GM20431 (cell line): ENCODE measurements around the gene ALX3.
"Not testable (repeated sequence)": the region's sequence is repeated elsewhere in the genome, so short reads cannot be mapped to it uniquely, and the experiment has no call there.

Experiments used
- in situ Hi-C: fragments of 300-500 bp; cut with MseI, MboI; formaldehyde crosslinking; loops from one replicate; pipeline ENCODE4 v1.15.0; 2020; ENCODE audit warnings: low sequenced_read_pairs; ENCODE audit not compliant: unreplicated experiment

ALX3 gene

DNA sequence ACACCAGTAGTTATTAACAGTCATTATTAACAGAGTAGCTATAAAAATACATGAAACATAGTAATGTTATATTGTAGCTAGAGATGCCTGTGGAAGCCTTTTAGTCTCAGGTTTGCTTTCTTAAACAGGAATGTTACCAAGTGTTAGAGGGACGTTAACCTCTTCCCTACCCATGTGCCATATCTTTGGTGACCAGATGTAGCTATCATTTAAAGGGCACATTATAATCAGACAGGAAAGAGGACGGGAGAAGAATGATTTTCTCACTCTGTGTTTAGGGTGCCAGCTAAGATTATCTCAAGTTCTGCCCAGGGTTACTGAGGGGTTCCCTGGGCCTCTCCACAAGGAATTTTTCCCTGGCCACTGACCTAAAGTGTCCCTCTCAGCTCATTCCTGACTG is 20.9 kb upstream of the ALX3 start:
- in situ Hi-C loops, result no loop called here

- in situ Hi-C loops, result no loop called here
Measured at GRCh38 chr1:110089561-110090275, 19.2 kb upstream of the ALX3 start.

- in situ Hi-C loops, result no loop called here
Measured at GRCh38 chr1:110088739-110089316, 18.4 kb upstream of the ALX3 start.

- in situ Hi-C loops, result no loop called here
Measured at GRCh38 chr1:110087812-110088738, 17.6 kb upstream of the ALX3 start.

DNA sequence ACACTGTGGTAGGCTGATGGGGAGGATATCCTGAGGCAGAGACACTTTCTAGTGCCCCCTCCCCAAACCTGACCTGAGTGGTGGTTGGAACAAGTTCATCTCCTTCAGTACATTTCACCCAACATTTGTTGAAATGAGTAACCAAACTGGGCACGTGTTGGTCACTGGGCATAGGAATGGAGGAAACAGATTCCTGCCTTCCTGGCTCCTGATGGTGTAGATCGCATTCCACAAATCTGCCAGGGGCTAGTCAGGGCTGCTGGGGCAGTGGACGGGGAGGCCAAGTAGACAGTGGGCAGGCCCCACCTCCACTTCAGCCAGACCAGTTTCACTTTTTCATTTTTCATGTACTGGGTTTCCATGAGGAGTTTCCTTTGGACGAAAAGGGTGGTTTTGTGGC is 16.5 kb upstream of the ALX3 start:
- in situ Hi-C loops, result no loop called here

- in situ Hi-C loops, result no loop called here
Measured at GRCh38 chr1:110085671-110086070, 15.2 kb upstream of the ALX3 start.

GRCh38 chr1:110084227-110085078 is 14.0 kb upstream of the ALX3 start:
- in situ Hi-C loops, result no loop called here

DNA sequence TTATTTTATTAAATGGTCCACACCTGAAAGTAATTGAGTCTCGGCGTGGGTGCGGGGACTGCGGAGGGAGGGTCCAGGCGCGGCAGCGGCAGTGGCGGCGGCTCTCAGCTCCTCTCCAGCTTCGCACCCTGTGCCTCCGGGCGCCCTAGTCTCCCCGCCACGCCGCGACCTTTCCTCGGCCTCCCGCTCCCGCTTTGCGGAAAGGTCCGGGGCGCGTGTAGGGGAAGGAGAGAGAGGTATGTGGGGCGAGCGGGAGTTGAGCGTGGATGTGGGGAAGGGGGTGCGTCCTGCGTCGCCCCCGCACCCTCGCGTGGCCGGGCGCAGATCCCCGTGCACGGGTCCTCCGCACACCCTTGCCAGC is 13.4 kb upstream of the ALX3 start:
- in situ Hi-C loops, result no loop called here

GRCh38 chr1:110083061-110083865 is 12.8 kb upstream of the ALX3 start:
- in situ Hi-C loops, result no loop called here

DNA sequence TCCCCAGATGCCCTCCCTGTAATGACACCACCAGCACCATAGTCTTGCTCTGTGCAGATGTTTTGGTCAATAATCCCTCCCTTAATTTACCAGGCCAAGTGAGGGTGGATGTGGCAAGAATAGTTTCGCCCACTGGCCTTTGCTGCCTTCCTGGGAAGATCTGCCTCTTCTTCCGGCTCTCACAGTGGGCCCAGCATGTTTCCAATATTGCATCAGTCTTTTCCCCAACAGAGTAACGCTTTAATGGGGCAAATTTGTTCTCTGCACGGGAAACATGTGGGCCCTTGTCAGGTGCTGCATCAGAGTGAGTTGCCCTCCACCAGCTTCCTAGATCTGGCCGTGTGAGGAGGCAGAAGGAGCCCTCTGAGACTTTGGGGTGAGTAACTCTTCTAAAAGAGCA is 12.0 kb upstream of the ALX3 start:
- in situ Hi-C loops, result no loop called here

- in situ Hi-C loops, result no loop called here
Measured at GRCh38 chr1:110081061-110081460, 10.6 kb upstream of the ALX3 start.

- in situ Hi-C loops, result not testable (repeated sequence)
Measured at GRCh38 chr1:110079995-110080394, 9.5 kb upstream of the ALX3 start.

GRCh38 chr1:110076789-110077500 is 6.5 kb upstream of the ALX3 start:
- in situ Hi-C loops, result no loop called here

DNA sequence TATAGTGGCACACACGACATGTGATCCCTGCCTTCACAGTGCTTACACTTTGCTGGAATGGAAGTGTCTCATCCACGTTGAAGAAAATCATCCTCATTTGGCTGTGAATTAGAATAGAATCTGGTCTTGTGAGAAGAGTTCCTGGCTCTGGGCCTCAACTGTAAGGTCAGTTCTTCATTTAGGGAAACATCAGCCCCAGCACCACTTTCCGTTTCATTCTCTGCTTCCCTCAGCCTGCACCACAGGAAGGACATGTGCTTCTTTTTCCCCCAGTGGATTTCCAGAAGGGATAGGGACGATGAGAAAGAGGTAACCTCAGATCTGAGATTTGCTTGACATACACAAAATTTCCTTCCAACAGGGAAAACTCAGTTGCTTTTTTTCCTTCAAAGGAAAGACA is 3.7 kb upstream of the ALX3 start:
- in situ Hi-C loops, result no loop called here

DNA sequence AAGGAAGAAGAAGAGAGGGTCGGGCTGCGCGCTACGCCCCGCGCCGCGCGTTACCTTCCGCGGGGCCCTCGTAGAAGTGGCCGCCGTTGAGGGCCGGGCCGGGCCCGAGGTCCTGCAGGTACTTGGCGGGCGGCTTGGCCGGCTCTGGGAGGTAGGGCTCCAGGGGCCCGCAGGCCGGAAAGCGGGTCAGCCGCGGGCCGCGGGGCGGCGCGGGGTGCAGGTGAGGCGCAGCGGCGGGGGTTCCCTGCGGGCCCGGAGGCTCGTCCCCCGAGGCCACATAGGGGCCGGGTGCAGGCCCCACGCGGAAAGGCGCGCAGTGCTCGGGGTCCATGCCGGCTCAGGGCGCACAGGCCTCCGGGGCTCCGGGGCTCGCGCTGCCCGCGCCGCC is 196 bp downstream of the ALX3 start:
- in situ Hi-C loops, result no loop called here

- in situ Hi-C loops, result no loop called here
Measured at GRCh38 chr1:110069404-110070281, 829 bp downstream of the ALX3 start.

DNA sequence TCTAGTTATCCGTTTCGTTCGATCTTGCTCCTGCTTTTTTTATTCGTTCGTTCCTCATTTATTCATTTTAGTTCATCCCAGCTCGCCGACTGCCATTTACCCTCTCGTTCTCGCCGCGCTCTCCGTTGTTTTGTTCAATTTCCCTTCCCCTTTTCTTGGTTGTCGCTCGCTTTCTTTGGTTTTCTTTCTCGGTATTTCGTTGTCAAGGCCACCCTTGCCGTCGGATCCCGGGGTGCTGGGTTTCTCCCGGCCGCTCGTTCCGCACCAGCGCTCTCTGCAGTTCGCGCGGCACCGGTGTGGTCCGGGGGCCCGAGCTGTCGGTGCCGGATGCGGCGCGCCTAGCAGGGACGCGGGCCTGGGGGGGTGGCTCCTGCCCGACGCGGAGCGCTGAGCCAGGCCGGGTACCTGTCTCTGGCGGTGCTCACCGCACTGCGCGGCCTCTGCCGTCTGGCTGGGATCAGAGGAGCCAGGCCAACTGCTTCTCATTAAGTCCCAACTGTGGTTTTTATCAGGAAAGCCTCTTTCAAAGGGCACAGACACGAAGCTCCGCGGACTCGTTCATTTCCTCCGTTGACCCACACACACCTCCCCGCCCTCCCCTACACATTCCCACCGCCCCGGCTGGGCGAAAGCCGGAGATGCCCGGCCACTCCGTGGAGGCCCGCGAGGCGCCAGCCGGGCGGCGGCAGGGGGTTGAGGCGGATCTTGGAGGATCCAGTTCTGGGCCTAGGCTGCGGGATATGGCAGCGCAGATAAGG is 1.6 kb downstream of the ALX3 start:
- in situ Hi-C loops, result no loop called here
